ENCODE data around the gene KLHL17.
"Not testable (repeated sequence)": the region's sequence is repeated elsewhere in the genome, so short reads cannot be mapped to it uniquely, and the experiment has no call there.

KLHL17 gene

GRCh38 chr1:945688-946556 lies 14.5 kb upstream of the KLHL17 start:
- no peak for DNase-seq (ENCODE audit: low read depth, low spot score)
- no peak overlapping the region for H3K4me3 ChIP-seq (ENCODE audit: low read depth, low read length)
- in situ Hi-C loops (cut with HindIII; ENCODE audit: low sequenced_read_pairs) = no loop called here
- no peak for TF ChIP-seq CTCF (IDR thresholded peaks at IDR 0.05; ENCODE audit: low read depth, low read length)

DNA sequence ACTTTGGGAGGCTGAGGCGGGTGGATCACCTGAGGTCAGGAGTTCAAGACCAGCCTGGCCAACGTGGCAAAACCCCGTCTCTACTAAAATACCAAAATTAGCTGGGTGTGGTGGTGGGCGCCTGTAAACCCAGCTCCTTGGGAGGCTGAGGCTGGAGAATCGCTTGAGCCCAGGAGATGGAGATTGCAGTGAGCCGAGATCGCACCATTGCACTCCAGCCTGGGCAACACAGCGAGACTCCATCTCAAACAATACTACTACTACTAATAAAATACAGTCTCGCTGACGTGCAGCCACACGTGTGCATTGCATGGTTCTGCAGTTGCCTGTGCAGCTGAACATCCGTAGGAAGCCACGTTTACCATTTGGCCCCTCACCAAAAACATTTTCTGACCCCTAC lies 13.6 kb upstream of the KLHL17 start:
- DNase-seq (ENCODE audit: low read depth, low spot score); H3K4me3 ChIP-seq (ENCODE audit: low read depth, low read length); in situ Hi-C loops (cut with HindIII; ENCODE audit: low sequenced_read_pairs): not testable (repeated sequence)

GRCh38 chr1:947958-948357 lies 12.4 kb upstream of the KLHL17 start:
- no peak for TF ChIP-seq CTCF (IDR thresholded peaks at IDR 0.05; ENCODE audit: low read depth, low read length)
- in situ Hi-C loops (cut with HindIII; ENCODE audit: low sequenced_read_pairs) = no loop called here
- DNase-seq (ENCODE audit: low read depth, low spot score) = no peak
- H3K4me3 ChIP-seq (ENCODE audit: low read depth, low read length) = no peak overlapping the region

GRCh38 chr1:950268-950667 lies 10.1 kb upstream of the KLHL17 start:
- DNase-seq (ENCODE audit: low read depth, low spot score) = no peak
- no peak overlapping the region for H3K4me3 ChIP-seq (ENCODE audit: low read depth, low read length)
- TF ChIP-seq CTCF (IDR thresholded peaks at IDR 0.05; ENCODE audit: low read depth, low read length) = no peak
- in situ Hi-C loops (cut with HindIII; ENCODE audit: low sequenced_read_pairs) = no loop called here

- no peak for DNase-seq (ENCODE audit: low read depth, low spot score)
- TF ChIP-seq CTCF (IDR thresholded peaks at IDR 0.05; ENCODE audit: low read depth, low read length) = no peak
- H3K4me3 ChIP-seq (ENCODE audit: low read depth, low read length) = no peak overlapping the region
- in situ Hi-C loops (cut with HindIII; ENCODE audit: low sequenced_read_pairs) = no loop called here
These were observed 9.5 kb upstream of the KLHL17 start for GRCh38 chr1:950881-951280.

- no peak overlapping the region for H3K4me3 ChIP-seq (ENCODE audit: low read depth, low read length)
- in situ Hi-C loops (cut with HindIII; ENCODE audit: low sequenced_read_pairs) = no loop called here
- peak; percentile 66 for TF ChIP-seq CTCF (IDR thresholded peaks at IDR 0.05; ENCODE audit: low read depth, low read length)
- DNase-seq (ENCODE audit: low read depth, low spot score) = no peak
These were observed 9.0 kb upstream of the KLHL17 start for GRCh38 chr1:951364-951763.

DNA sequence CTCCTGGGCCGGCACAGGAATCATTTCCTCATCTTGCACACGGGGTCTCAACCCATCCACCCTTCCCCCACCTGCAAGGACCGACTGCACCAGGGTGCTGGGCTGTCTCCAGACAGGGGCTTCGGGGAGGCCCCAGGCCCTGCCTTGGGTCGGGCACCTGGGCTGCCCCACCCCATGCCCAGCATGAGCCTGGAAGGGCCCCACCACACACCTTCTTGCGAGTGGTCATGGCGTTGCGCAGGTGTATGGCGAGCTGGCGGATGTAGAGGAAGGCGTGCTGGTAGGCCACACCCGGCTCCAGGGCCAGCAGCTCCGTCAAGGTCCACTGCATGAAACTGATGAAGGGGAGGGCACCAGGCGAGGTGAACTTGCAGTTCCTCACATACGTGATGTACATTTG lies 8.2 kb upstream of the KLHL17 start:
- in situ Hi-C loops (cut with HindIII; ENCODE audit: low sequenced_read_pairs) = no loop called here
- no peak for TF ChIP-seq CTCF (IDR thresholded peaks at IDR 0.05; ENCODE audit: low read depth, low read length)
- H3K4me3 ChIP-seq (ENCODE audit: low read depth, low read length) = no peak overlapping the region
- DNase-seq (ENCODE audit: low read depth, low spot score) = no peak

All from astrocyte of the spinal cord (primary cell).